GM19452 (cell line): ENCODE data around the gene KIF16B.
"Not testable (repeated sequence)": the region's sequence is repeated elsewhere in the genome, so short reads cannot be mapped to it uniquely, and the experiment has no call there.

Experiments
- ATAC-seq: cut with Tn5 transposase; IDR thresholded peaks from one replicate; pipeline ENCODE4 v1.9.1; 2021; ENCODE audit not compliant: unreplicated experiment

The KIF16B gene

DNA sequence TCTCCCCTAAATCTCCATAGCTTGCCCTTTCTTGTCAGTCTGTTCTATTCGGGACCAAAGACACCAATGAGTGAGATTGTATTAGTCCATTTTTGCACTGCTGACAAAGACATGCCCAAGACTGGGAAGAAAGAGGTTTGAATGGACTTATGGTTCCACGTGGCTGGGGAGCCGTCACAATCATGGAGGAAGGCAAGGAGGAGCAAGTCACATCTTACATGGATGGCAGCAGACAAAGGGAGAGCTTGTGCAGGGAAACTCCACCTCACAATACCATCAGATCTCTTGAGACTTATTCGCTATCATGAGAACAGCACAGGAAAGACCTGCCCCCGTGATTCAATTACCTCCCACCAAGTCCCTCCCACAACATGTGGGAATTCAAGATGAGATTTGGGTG lies 133.7 kb downstream of the KIF16B start:
- not testable (repeated sequence) for ATAC-seq

DNA sequence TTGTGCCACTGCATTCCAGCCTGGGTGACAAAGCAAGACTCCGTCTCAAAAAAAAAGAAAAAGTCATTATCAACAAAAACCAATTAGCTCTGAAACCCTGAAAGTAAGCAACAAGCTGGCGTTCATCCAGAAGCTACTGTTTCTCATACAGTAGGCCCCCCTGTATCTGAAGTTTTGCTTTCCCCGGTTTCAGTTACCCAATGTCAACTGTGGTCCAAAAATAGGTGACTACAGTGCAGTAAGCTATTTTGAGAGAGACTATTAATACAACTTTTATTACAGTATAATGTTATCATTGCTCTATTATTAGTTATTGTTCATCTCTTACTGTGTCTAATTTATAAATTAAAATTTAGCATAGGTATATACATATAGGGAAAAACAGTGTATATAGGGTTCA lies 135.1 kb downstream of the KIF16B start:
- ATAC-seq: no peak

DNA sequence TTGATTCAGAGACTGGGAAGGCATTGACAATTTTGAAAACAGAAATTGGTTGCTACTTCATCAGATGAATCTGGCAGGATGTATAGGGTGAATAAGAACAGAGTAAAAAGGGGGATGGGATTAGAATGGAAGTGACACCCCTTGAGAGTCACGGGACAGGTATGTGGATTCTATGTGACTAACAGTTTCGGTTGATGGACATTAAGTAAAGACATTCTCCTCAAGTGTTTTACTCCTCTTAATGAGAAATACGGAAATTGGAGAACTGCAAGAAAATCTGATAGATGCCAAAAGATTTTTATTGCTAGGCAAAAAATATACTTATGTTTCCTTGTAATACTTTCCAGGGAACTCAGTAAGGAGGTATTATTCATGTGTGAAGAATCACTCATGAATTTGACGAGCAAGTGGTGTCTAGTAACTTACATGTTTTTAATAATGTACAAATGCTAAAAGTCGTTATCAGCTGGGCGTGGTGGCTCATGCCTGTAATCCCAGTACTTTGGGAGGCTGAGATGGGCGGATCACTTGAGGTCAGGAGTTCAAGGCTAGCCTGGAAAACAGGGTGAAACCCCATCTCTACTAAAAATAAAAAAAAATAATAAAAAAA lies 135.8 kb downstream of the KIF16B start:
- no peak for ATAC-seq

DNA sequence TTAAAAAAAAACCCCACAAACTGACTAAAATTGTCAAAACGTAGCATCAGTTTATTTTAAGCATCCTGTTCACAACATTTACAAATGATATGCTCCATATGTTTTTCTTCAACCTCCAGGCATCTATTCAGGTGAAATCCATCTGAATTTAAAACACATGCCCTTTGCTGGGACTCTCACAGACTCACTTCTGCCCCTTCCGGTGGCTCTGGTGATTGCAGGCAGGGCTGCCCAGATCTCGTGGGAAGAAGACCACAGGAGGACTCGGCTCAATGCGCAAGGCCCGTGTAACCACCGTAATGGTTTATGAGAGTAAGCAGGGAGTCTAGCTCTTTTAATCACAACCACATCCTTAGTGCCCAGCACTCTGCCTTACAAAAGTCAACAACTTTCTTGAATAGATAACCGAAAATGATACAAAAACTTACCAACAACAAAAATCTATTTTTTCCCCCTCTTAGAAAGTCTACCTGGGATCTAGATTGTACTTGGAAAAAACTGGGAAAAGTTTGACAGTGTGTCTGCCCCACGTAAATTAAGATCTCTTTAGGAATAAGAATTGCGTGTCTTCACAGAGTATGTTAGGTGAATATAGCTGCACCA lies 139.1 kb downstream of the KIF16B start:
- ATAC-seq: no peak

DNA sequence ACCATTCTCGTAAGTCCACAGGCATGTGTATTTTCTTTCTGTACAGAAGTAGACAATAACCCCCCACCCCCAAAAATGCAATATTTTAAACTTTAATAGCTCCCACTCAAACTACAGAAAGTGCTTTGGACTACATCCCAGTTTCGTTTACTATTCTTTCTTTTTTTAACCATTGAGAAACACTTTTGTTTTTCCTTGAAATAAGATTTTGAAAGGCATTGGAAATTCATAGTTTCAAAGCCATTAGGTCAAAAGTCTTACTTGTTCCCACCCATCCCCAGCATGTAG lies 140.0 kb downstream of the KIF16B start:
- ATAC-seq: no peak

DNA sequence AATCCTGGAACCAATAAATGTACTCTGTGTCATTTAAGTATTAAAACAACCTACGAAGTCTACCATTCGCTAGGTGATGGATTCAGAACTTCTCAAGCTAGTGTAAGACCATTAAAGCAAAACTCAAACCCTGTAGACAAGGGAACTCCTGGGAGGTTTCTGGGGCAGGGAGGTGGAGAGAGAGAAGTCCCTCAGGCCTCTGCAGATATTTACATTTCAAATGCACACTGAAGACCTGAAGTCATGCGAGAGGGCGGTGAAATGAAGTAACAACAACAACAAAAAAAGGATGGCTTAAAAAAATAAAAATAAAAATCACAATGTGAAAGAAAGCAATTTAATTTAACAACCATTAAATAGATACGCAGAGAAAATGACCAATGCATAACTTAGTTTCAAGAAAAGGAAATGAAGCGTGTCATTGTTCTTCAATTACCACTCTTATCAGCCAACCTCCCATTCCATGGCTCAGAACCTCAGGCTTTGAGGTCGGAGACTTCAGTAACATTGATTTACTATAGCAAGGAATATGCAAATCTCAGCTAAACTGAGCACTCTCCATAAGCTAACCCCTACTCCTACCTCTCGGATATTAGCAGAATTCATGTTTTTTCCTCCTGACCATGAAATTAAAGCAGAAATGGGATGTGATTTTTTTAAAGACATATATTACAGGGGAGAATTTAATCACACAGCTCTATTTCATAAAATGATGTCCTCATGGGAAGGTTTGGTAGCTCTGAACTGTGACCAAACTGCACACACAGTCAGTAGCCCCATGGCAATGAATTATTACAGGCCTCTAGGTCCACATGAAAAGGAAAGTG lies 140.6 kb downstream of the KIF16B start:
- no peak for ATAC-seq

DNA sequence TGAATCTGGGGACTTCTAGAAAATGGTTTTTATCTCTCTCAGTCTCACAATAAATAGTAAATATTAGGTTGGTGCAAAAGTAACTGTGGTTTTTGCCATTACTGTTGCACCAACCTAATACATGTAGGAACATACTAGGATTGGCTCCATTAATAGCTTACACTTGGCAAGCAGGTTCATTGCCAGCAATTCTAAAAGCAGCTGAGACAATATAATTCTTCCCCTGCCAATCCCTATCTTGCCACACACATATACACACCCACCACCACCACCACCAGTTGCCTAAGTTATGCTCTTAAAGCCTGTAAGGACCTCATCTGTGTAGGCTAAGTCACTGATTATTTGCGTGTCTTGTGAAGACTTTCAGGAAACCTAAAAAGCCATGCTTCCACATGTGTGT lies 145.1 kb downstream of the KIF16B start:
- no peak for ATAC-seq

DNA sequence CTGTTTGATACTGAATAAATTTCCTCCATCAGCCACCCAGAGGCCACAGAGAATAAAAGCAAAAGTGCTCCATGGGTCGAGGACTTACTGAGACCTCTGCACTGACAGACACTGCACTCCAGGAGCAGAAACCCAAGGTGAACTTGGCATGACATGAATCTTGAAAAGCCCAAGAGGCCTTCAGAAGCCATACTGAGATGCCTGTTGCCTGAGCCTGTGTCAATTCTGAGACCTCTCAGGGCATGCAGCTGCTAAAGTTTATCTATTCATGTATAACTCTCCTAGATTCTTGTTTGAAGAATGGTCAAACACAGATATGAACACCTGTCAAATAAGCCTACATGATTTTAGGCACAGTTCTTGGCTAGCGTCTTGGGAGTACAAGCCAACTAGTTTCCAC lies 145.7 kb downstream of the KIF16B start:
- no peak for ATAC-seq

DNA sequence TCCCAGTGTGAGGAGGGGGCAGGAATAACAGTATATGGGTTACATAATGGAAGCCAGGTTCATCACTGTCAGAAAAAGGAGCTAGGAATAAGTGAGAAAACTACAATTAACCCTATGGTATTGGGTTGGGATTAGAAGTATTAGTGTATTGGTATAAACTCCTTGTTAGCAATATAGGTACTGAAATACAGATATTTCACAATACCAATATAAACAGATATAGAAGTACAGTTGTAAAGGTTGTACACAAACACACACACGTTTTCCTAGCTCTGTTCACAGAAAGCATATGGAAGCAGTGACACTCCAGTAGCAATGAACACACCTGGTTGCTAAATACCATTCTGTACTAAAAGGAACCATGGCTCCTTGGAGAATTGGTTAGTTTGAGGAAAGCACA lies 148.5 kb downstream of the KIF16B start:
- ATAC-seq: no peak

DNA sequence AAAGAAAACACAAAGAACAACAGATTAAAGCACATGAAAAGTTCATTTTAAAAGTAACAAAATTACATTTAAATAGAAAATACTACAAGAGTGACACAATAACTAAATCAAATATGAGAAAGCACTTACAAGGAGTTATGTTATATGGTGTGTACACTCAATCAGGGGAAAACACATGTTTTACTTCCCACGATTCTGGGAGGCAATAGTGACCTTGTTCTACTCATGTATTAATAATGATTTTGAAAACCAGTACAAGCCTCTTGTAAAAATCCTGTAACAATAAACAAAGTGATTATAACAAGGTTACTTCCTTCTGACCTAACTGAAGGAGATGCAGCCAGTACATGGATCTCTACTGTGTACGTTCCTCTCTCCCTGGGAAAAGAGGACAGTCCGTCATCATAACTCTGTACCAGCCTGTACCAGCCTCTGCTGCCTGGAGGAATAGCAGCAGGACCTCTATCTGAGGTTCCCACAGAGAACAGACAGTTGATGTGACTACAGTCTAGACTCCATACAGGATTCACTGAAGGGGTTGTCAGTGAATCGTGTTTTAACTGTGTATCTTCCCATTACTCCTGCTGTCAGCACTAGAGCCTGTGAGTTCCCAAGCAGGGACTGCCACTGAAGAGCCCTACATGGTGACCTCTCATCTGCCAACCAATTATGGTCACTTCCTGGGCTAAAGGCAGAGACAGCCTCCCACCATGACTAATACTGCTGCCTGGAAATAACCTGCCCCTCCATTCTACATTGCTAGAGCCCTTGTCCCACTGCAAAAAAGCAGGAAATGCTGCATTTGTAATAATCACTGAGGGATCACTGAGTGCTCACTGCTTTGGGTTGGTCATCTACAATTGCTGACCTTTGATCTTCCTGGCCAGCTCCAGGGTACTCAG lies 149.7 kb downstream of the KIF16B start:
- ATAC-seq: no peak

DNA sequence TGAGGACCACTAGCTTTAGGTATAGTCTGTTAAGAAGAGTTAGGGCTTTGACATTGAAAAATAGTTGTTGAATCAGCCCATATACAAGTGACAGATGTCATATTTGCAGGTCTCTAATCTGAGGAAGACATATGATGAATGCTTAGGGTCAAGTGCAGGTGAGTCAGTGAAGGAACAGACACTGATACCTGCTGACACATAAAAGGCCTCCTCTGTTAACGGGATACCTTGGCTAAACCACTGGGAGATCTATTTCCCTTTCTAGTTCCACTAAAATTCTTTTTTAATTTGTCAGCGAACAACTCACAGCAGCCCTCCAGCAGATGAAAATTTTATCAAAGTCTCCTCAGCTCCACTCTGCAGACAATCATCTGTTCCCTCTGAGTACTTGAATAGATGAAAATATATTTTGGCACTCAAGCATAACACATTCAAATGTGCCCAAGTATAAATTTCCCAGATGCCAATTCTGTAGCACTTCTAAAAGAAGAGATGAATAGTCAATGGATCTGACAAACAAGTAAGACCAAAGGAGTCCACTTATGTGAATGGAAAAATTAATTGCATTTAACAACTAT lies 154.0 kb downstream of the KIF16B start:
- no peak for ATAC-seq

DNA sequence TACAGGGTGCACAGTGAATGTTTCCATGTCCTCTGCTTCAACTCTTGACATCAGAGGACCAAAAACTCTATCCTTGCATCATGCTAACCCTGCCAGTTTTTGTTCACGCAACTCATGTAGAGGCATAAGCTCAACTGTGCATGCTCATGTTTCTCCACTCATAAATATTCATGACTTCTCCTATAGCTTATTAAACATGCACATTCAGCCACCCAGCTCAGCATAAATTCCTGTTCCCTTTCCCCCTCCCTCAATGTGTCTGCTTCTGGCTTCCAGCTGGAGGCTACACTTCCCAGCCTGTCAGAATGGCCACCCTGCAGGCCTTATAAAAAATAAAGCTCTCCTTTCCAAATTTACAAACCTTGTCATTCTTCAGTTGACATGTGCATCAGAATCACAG lies 154.6 kb downstream of the KIF16B start:
- ATAC-seq: no peak

DNA sequence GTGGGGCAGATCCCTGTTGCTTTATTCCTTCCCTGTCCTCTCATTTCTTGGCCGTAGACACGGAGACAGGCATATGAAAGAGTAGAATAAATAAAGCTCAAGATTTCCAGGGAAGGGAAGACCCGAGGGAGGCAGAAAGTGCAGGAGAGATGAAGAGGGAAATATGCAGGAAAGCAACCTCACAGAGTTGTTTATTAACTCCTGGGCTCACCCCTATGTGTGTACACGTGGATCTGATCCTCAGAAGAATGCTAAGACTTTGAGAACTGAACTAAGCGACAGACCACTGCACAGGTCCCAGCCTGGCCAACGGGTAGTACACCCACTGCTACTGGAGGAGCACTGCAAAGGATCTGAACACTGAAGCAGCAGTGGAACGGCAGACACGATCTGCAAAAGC lies 156.2 kb downstream of the KIF16B start:
- ATAC-seq: no peak

DNA sequence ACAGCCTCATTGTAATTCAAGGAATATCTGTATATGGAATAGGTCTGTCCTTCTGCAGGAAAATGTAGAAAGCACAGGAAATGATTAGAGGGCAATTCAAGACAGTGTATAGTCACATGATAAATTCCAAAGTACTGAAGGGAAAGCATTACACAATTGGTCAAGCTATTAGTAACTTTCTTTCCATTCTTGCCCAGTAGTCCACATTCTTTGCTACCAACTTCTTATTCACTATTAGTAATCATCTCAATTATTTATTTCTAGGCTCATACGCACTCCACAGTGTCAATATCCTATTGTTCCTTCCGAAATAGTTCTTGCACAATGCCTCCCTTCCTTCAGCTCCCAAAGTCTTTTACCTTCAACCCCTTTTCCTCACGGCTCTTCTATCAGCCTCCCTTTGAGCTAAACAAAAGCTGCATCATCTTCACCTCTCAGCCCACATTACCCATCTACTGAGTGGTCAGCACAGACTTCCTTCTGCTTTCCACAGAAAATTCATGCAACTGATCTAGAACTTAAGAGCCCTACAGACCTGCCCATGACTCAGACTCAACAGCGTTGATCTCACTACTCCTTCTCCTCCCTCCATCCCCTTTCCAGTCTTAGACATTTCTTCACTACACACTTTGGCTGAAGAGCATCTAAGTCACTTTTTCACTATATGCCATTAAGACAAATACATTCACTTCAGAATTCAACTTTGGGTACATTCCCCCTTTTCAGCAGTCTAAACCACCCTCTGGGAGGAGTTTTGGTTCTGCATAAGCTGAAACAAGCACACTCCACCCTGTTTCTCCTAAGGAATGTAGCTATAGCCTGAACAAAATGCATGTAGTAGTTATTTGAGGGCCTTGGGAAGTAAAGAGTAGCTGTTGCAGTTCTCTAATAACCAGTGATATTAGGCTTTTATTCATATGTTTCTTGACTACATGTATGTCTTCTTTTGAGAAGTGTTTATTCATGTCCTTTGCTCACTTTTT lies 157.9 kb downstream of the KIF16B start:
- ATAC-seq: no peak

DNA sequence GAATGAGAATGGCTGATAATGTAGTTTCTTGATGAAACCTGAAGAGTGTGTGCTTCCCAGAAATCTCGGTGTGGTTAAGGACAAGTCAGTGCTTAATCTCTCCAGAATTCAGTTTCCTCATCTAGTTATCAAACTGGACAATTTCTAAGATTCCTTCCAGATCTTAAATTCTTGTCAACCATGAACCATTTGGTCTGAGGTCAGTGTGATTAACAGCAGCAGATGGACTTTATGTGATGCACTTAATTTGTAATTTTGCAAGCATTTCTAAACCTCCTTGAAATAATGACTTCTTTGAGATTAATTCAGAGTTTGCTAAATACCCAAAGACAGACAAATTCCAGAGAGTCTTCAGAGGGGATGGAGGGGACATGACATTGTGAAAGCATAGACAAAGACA lies 160.3 kb downstream of the KIF16B start:
- ATAC-seq: no peak

DNA sequence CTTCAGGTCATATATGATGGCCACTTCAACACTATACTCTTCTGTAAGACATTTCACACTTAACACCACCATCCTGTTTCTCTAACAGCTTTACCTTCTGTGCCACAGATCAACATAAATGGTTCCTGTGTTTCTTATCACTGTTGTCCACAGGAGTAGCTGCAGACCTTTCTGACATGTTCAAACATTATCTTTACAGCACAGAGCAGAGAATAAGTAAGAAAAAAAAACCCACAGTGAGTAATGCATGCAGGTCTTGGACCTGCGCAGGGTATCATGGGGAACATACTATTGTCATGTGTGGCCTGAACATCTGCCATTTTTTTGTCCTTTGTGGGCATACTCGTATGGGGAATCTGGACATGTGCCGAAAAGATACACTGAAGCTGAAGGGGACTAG lies 161.9 kb downstream of the KIF16B start:
- ATAC-seq: no peak

DNA sequence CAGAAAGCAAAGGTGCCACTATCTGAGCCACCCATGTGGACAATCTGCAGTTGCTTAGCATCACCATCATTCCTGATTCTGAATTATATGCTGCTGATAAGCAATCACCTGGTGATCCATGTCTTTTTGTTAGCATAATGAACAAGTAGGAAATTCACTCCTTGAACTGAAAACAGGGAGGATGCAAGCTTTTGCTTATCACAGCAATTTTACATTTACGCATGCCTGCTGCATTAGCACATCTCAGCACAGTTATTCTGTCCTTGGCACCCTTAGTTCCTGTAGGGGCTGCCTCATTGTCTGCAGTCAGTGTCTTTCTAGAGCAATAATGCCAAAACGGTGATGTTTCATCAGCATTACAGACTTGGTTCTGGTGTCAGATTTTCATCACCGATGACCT lies 162.6 kb downstream of the KIF16B start:
- ATAC-seq: no peak

DNA sequence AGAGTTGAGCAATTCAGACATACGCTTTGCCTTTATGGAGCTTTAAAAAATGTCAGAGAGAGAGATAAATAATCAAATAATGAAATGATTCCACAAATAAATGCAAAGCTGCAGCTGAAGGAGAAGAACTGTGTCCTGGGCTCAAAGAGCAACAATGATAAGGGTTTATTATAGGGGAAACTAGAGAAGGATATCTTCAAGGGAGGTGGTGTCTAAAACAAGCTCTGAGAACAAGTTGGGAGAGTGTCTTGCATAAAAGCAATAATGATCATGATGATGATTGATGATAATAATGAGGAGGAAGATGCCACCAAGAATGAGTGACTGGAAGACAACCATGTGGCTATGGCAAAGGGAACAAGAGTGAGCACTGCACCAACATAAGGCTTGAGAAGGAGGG lies 164.3 kb downstream of the KIF16B start:
- ATAC-seq: no peak

DNA sequence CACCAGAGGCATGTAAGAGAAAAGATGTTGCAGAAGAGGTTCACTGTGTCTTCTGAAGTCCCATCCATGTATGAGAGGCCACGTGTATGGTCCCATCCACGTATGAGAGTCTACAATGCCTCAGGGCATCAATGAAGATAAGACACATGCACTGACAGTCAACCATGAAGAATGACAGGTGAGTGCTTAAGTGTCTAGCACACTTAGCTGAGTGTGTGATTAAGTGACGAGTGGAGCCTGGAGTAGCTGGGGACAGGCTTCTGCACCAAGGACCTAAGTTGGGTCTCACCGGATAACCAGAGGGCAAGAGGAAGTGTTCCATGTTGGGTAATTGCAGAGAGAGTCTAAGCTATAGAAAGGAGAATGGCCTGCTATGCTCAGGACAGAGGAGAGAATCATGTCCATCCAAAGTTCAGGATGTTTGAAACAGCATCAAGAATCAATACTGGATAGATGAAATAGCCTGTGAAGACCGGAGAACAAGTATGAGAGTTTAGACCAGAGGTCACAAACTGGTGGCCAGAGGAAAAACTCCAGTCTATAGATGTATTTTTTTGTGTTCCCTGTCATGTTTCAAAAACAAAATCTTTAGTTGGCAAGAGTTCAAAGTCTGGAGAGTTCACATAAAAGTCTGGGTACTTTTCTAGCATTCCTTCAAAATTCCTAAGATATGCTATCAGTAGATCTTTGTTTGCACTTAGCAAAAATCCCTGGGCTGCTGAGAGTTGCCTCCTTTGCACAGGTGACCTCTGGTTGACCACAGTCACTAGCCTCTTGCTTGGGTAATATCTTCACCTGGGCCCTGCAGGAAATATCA lies 165.8 kb downstream of the KIF16B start:
- no peak for ATAC-seq
